Heart left ventricle (tissue), 16 donors: ENCODE measurements around the gene GLDC. TPM values are rescaled to one million over a fixed set of nuclear protein-coding genes. Genes with fewer than 3 reads are reported as not detected.
"Not testable (repeated sequence)": the region's sequence is repeated elsewhere in the genome, so short reads cannot be mapped to it uniquely, and the experiment has no call there.

ENCODE experiments used
- ATAC-seq, 4 donors: fragments of 200-7000 bp; cut with Tn5 transposase; one replicate each; pipeline ENCODE4 v1.9.1; 2020 to 2022; ENCODE audit warnings: moderate library complexity in 4 of 4, mild to moderate bottlenecking in 3 of 4, moderate number of reproducible peaks in 1 of 4
- DNase-seq, 5 donors: peaks; one replicate each; pipeline ENCODE4 v3.0.0-alpha.2; 2020
- H3K27ac ChIP-seq, 12 donors: fragments of 200-600 bp; sonication (generic) in 4 of 12; one replicate each; pipeline versions ENCODE4 v1.5.0 to v1.8.0; 2016 to 2022; ENCODE audit warnings: mild to moderate bottlenecking in 2 of 12
- H3K27me3 ChIP-seq, 9 donors: fragments of 200-600 bp; sonication (generic) in 2 of 9; one replicate each; pipeline versions ENCODE4 v1.5.1 to v1.8.0; 2016 to 2022; ENCODE audit warnings: mild to moderate bottlenecking in 3 of 9
- H3K36me3 ChIP-seq, 9 donors: fragments of 200-600 bp; sonication (generic) in 2 of 9; one replicate each; pipeline versions ENCODE4 v1.5.0 to v1.8.0; 2018 to 2022; ENCODE audit warnings: mild to moderate bottlenecking in 2 of 9
- H3K4me1 ChIP-seq, 12 donors: fragments of 200-600 bp; sonication (generic) in 4 of 12; one replicate each; pipeline versions ENCODE4 v1.5.0 to v1.8.0; 2016 to 2022; ENCODE audit warnings: mild to moderate bottlenecking in 3 of 12
- H3K4me3 ChIP-seq, 12 donors: fragments of 200-600 bp; sonication (generic) in 4 of 12; one replicate each; pipeline versions ENCODE4 v1.5.0 to v1.8.0; 2017 to 2022; ENCODE audit warnings: mild to moderate bottlenecking in 9 of 12, moderate library complexity in 4 of 12
- H3K9me3 ChIP-seq, 12 donors: fragments of 200-600 bp; sonication (generic) in 4 of 12; one replicate each; pipeline versions ENCODE4 v1.5.0 to v1.8.0; 2016 to 2022; ENCODE audit warnings: mild to moderate bottlenecking in 1 of 12
- CTCF ChIP-seq, 12 donors: fragments of 200-600 bp; sonication (generic) in 4 of 12; IDR thresholded peaks; one replicate each; pipeline versions ENCODE4 v1.5.0 to v1.8.0; 2018 to 2022; ENCODE audit warnings: antibody characterized with exemption in 12 of 12, mild to moderate bottlenecking in 5 of 12
- POLR2A ChIP-seq, 2 donors: fragments of 450-650 bp; IDR thresholded peaks; one replicate each; pipeline ENCODE4 v1.6.1; 2017; ENCODE audit warnings: antibody characterized with exemption in 2 of 2, mild to moderate bottlenecking in 2 of 2, moderate library complexity in 2 of 2
- whole genome bisulfite sequencing, 4 donors: extraction: QIAGEN DNeasy Blood & Tissue Kit in 2 of 4; methylation state at CpG; one replicate each; pipeline versions ENCODE4 v1.1.5 to v1.1.7; 2013 to 2018; 5-methylcytosine and 5-hydroxymethylcytosine counted together
- intact Hi-C, 10 donors: fragments of 100-400 bp; cut with DNase I; formaldehyde crosslinking; loops; one replicate each; pipeline versions ENCODE4 v1.11.1 to v1.14.2; 2022
- polyA plus RNA-seq, 2 donors: library from polyadenylated mRNA; stranded (reverse); fragments of 200-250 nt; gene quantifications; one replicate each; pipeline ENCODE4 v1.2.3, GENCODE V29; 2013
- total RNA-seq, 9 donors: library from RNA; depleted of rRNA in 2 of 9; stranded (reverse); fragments of >200 nt in 2 of 9; fragmentation: NEBNext Ultra II Directional in 3 of 9; extraction: Animal tissue kit (Norgen Biotek cat#: 25700) in 3 of 9; gene quantifications; one replicate each; pipeline versions ENCODE4 v1.1.0 to v1.2.4, GENCODE V29; 2016 to 2023
- donor health status: ischemic (EF 13 %, LVEDD 7.1; RV severe dilation, severe dysfunction).
- donor health status: healthy with polysubstance abuse.
- donor health status: DM: no; HTN: yes; CAD: no.
- donor health status: DM: no; HTN: no; CAD: no.
- donor health status: ischemic (EF 25% LVEDD 6.9; RV normal size, moderate dysfunction).
- donor health status: ischemic (EF 25% LVEDD 5.7; RV mildly dilated, moderate dysfunction).
- donor health status: healthy.
- donor health status: DM: yes; HTN: yes; CAD: no.
- donor health status: ischemic (EF 35%, LVEDD 5.7; RV mildly dilated, moderate dysfunction).
- donor health status: nonischemic (EF 11% LVEDD 7.7; RV severe dilation, severe dysfunction).
- donor health status: DM: yes; HTN: yes; CAD: no.
- donor health status: PGD.
- donor health status: ischemic (EF 29% LVEDD 5.4; RV normal size, mild dysfunction).
- donor health status: nonischemic (EF 23%, LVEDD 6.1; RV moderate dilation, normal function).

The GLDC gene
- total and polyA plus RNA-seq, 11 donors = 0.26 to 0.53 TPM; not detected in 9

DNA sequence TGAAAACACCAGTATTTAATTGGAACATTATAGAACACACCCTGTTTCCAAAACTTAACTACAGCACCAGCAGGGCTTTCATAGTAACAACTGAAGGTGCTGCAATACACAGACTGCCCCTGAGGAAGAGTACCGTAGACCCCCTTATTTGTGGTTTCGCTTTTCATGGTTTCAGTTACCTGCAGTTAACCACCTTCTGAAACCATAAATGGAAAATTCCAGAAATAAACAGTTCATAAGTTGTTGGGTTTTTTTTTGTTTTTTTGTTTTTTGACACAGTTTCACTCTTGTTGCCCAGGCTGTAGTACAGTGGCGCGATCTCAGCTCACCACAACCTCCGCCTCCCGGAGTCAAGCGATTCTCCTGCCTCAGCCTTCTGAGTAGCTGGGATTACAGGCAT is 9.5 kb upstream of the GLDC start:
- H3K9me3 ChIP-seq = no peaks in the 10 kb centered on the region
- TF ChIP-seq POLR2A (IDR thresholded peaks at IDR 0.05) (no peak), CTCF (IDR thresholded peaks at IDR 0.05) (no peak)
- H3K36me3 ChIP-seq = no peaks in the 10 kb centered on the region
- H3K27me3 ChIP-seq = peaks cover 0 to 9% (median 0%) of the 10 kb centered on the region in 9 donors
- H3K4me3 ChIP-seq = no peak overlapping the region
- WGBS, 4 donors = 95 to 98% (median 96%) methylated on average over 7 of the region's 7 CpGs
- H3K27ac ChIP-seq = no peak overlapping the region
- ATAC-seq (no peak), DNase-seq (no peak)
- no peaks in the 10 kb centered on the region for H3K4me1 ChIP-seq
- intact Hi-C loops = loop anchor here in 1 of 10 donors (10.0 kb wide), 1 partner anchor 50 kb away; no protein-coding TSS in a partner anchor

- peaks cover 17 to 68% (median 45%) of the 10 kb centered on the region in 9 donors for H3K27me3 ChIP-seq
- H3K9me3 ChIP-seq = no peaks in the 10 kb centered on the region
- DNase-seq (no peak), ATAC-seq (no peak)
- 29 to 47% (median 39%) methylated on average over 12 of the region's 12 CpGs for WGBS, 4 donors
- H3K4me3 ChIP-seq = peak overlapping the region in 4 of 12 donors; percentile 40 to 56 (median 54)
- intact Hi-C loops = no loop called here
- peaks cover 0 to 22% (median 13%) of the 10 kb centered on the region in 12 donors for H3K4me1 ChIP-seq
- no peaks in the 10 kb centered on the region for H3K36me3 ChIP-seq
- no peak overlapping the region for H3K27ac ChIP-seq
- TF ChIP-seq CTCF (IDR thresholded peaks at IDR 0.05) = no peak
- TF ChIP-seq POLR2A (IDR thresholded peaks at IDR 0.05) = no peak
Observed at GRCh38 chr9:6646293-6646636, 736 bp upstream of the GLDC start.

DNA sequence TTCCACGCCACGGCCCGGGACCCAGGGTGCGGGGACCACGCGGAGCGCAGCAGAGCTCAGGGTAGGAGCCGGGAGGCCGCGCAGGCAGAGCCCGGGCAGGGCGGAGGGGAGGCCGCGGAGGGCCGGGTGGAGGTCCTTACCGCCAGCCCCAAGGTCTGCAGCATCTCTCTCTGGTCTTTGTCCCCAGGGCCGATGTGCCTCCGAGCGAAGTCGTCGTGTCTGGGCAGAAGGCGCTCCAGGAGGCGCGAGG is 499 bp downstream of the GLDC start:
- peaks cover 0 to 22% (median 13%) of the 10 kb centered on the region in 12 donors for H3K4me1 ChIP-seq
- H3K9me3 ChIP-seq, H3K27ac ChIP-seq, H3K36me3 ChIP-seq, intact Hi-C loops: not testable (repeated sequence)
- peaks cover 17 to 69% (median 45%) of the 10 kb centered on the region in 9 donors for H3K27me3 ChIP-seq
- peak in 1 of 4 donors; percentile 34 for ATAC-seq
- H3K4me3 ChIP-seq = peak overlapping the region; percentile 23 to 58 (median 46)
- WGBS, 4 donors = 3 to 7% (median 4%) methylated on average over 16 to 24 of the region's 24 CpGs
- peak in 1 of 5 donors; percentile 17 for DNase-seq

GRCh38 chr9:6644346-6645104 is 1.0 kb downstream of the GLDC start:
- H3K4me1 ChIP-seq = peaks cover 0 to 22% (median 13%) of the 10 kb centered on the region in 12 donors
- H3K36me3 ChIP-seq = no peaks in the 10 kb centered on the region
- ATAC-seq (no peak), DNase-seq (no peak)
- H3K4me3 ChIP-seq = peak overlapping the region; percentile 23 to 58 (median 46)
- H3K27ac ChIP-seq = no peak overlapping the region
- TF ChIP-seq CTCF (IDR thresholded peaks at IDR 0.05) (no peak), POLR2A (IDR thresholded peaks at IDR 0.05) (no peak)
- 3 to 6% (median 4%) methylated on average over 26 of the region's 26 CpGs for WGBS, 4 donors
- H3K27me3 ChIP-seq = peaks cover 17 to 69% (median 45%) of the 10 kb centered on the region in 9 donors
- H3K9me3 ChIP-seq = no peaks in the 10 kb centered on the region
- intact Hi-C loops = no loop called here

DNA sequence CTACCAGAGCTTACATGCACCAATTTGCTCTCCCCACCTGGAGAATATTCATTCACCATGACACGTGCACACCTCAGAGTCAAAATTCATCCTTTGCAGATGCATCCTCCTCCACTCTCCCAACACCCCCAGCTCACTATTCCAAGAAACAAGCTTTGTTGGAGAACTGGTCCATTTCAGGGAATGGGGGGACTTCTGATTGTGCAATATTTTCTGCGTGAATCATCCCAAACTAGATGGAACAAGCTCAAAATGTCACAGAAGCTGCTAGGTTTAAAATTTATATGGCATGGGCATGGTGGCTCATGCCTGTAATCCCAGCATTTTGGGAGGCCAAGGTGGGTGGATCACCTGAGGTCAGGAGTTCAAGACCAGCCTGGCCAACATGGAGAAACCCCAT is 3.6 kb downstream of the GLDC start:
- no peak for ATAC-seq
- TF ChIP-seq POLR2A (IDR thresholded peaks at IDR 0.05) = no peak
- TF ChIP-seq CTCF (IDR thresholded peaks at IDR 0.05) = no peak
- H3K36me3 ChIP-seq = no peaks in the 10 kb centered on the region
- peaks cover 14 to 56% (median 38%) of the 10 kb centered on the region in 9 donors for H3K27me3 ChIP-seq
- no peak overlapping the region for H3K27ac ChIP-seq
- H3K9me3 ChIP-seq = no peaks in the 10 kb centered on the region
- no peak for DNase-seq
- H3K4me3 ChIP-seq = no peak overlapping the region
- intact Hi-C loops = no loop called here
- WGBS, 4 donors = 86 to 93% (median 88%) methylated on average over 2 of the region's 2 CpGs
- peaks cover 0 to 22% (median 13%) of the 10 kb centered on the region in 12 donors for H3K4me1 ChIP-seq
